Gastrocnemius medialis (tissue), 4 donors: Measurements from ENCODE around the gene CNNM4. TPM values are rescaled to one million over a fixed set of nuclear protein-coding genes. Genes with fewer than 3 reads are reported as not detected.
A peak's percentile ranks its signal among the peaks of the same experiment; 100 is the strongest.
"Not testable (repeated sequence)": the region's sequence is repeated elsewhere in the genome, so short reads cannot be mapped to it uniquely, and the experiment has no call there.

Source experiments
- ATAC-seq, 2 donors: fragments of 150-250 bp; one replicate each; pipeline ENCODE4 v1.9.1; 2016
- DNase-seq, 2 donors: peaks; one replicate each; pipeline ENCODE4 v3.0.0-alpha.2; 2019
- H3K27ac ChIP-seq, 4 donors: fragments of 200-600 bp; sonication (generic); 1 replicate in 1 of 4; 2 replicates in 3 of 4; pipeline ENCODE4 v1.5.1; 2016 to 2018; ENCODE audit warnings: mild to moderate bottlenecking in 2 of 4, moderate library complexity in 1 of 4
- H3K27me3 ChIP-seq, 3 donors: fragments of 200-600 bp; sonication (generic) in 2 of 3; 1 replicate in 1 of 3; 2 replicates in 2 of 3; pipeline versions ENCODE4 v1.5.1 to v1.6.0; 2016 to 2019; ENCODE audit warnings: mild to moderate bottlenecking in 1 of 3, moderate library complexity in 1 of 3
- H3K36me3 ChIP-seq, 2 donors: fragments of 200-600 bp; sonication (generic) in 1 of 2; one replicate each; pipeline ENCODE4 v1.5.1; 2017 to 2018
- H3K4me1 ChIP-seq, 2 donors: fragments of 200-600 bp; sonication (generic) in 1 of 2; one replicate each; pipeline ENCODE4 v1.5.1; 2016 to 2017; ENCODE audit warnings: mild to moderate bottlenecking in 2 of 2
- H3K4me3 ChIP-seq, 4 donors: fragments of 200-600 bp; sonication (generic) in 3 of 4; 1 replicate in 1 of 4; 2 replicates in 3 of 4; pipeline ENCODE4 v1.5.1; 2016 to 2019; ENCODE audit warnings: mild to moderate bottlenecking in 2 of 4
- H3K9me3 ChIP-seq, 3 donors: fragments of 200-600 bp; sonication (generic) in 2 of 3; 1 replicate in 1 of 3; 2 replicates in 2 of 3; pipeline ENCODE4 v1.5.1; 2016 to 2019
- POLR2A ChIP-seq, 2 donors: fragments of 450-650 bp; IDR thresholded peaks; one replicate each; pipeline ENCODE4 v1.6.1; 2017; ENCODE audit warnings: antibody characterized with exemption in 2 of 2, mild to moderate bottlenecking in 2 of 2, moderate library complexity in 2 of 2
- in situ Hi-C, 4 donors: fragments of 200-750 bp; cut with MboI; loops; one replicate each; pipeline versions ENCODE4 v1.15.0 to v1.8.0; 2017; ENCODE audit warnings: low sequenced_read_pairs in 4 of 4
- intact Hi-C: fragments of 100-400 bp; cut with DNase I; formaldehyde crosslinking; loops from one replicate; pipeline ENCODE4 v1.15.1; 2023; ENCODE audit warnings: low total_unique reads
- total RNA-seq, 4 donors: library from RNA; depleted of rRNA; stranded (reverse); fragments of >200 nt; gene quantifications; one replicate each; pipeline versions ENCODE4 v1.1.0 to v1.2.3, GENCODE V29; 2016
- TF ChIP-seq, protein P1 (sequence below), 5 experiments: fragments of 450-650 bp in 3 of 5; fragments of 200-600 bp in 2 of 5; sonication (generic) in 2 of 5; IDR thresholded peaks in 4 of 5; conservative IDR thresholded peaks in 1 of 5; 1 replicate in 4 of 5; 2 replicates in 1 of 5; pipeline ENCODE4 v1.5.1; 2016 to 2019; ENCODE audit warnings: antibody characterized with exemption in 5 of 5, mild to moderate bottlenecking in 3 of 5, moderate library complexity in 3 of 5

The CNNM4 gene
- total RNA-seq, 4 donors from 2014 or later: 5.4 to 20.1 (median 9.1) TPM

DNA sequence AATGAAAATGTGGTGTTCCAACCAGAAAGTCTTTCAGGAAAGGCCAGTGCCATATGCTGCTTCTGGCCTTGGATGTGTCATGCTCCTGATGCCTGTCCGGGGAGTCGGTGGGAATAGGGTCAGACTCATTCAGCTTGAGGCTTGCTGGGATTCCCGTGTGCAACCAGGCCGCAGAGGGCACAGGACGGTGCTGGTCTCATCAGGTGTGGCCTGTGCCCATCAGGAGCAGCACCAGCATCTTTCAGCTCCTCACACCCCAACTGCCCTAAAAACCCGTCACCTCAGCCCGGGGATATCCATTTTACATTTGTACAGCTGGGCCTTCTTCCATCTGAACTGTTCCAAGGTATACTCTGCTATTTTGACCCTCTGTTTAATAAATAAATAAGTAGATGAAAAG is 42.0 kb downstream of the CNNM4 start:
- DNase-seq (no peak), ATAC-seq (no peak)
- H3K4me3 ChIP-seq: no peak overlapping the region
- in situ Hi-C loops: no loop called here
- no peak for TF ChIP-seq POLR2A (IDR thresholded peaks at IDR 0.05)
- TF ChIP-seq, protein P1, sequence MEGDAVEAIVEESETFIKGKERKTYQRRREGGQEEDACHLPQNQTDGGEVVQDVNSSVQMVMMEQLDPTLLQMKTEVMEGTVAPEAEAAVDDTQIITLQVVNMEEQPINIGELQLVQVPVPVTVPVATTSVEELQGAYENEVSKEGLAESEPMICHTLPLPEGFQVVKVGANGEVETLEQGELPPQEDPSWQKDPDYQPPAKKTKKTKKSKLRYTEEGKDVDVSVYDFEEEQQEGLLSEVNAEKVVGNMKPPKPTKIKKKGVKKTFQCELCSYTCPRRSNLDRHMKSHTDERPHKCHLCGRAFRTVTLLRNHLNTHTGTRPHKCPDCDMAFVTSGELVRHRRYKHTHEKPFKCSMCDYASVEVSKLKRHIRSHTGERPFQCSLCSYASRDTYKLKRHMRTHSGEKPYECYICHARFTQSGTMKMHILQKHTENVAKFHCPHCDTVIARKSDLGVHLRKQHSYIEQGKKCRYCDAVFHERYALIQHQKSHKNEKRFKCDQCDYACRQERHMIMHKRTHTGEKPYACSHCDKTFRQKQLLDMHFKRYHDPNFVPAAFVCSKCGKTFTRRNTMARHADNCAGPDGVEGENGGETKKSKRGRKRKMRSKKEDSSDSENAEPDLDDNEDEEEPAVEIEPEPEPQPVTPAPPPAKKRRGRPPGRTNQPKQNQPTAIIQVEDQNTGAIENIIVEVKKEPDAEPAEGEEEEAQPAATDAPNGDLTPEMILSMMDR (IDR thresholded peaks at IDR 0.05 in 4 of 5, conservative IDR thresholded peaks at IDR 0.05 in 1 of 5): no peak
- H3K9me3 ChIP-seq: no peaks in the 10 kb centered on the region
- no peaks in the 10 kb centered on the region for H3K27me3 ChIP-seq
- H3K4me1 ChIP-seq: peaks cover 6 to 8% of the 10 kb centered on the region in 2 donors
- intact Hi-C loops: loop anchor here (5.0 kb wide), 2 partner anchors 60 to 255 kb away; partner anchors contain the start of gene LMAN2L
- peaks cover 0 to 16% of the 10 kb centered on the region in 2 donors for H3K36me3 ChIP-seq
- H3K27ac ChIP-seq: no peak overlapping the region

DNA sequence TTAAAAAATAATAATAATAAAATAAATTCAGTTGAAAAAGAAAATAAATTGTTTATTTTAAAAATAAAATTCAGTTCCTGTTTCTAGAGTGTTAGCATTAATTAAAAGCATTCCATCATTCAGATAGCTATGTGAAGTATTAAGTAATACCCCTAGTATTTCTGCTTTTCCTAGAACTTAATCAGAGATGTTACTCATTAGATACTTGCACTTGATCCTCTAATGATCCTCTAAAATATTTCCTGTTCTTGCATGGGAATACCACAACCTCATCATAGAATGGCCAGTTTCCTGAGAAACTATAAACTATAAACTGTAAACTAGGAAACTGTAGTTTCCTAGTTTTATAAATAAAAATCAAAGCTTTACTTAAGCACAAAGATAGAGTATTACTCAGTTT is 44.3 kb downstream of the CNNM4 start:
- intact Hi-C loops (loop anchor here (5.0 kb wide), 2 partner anchors 63 to 258 kb away; partner anchors contain the start of gene LMAN2L), in situ Hi-C loops (no loop called here)
- Histone ChIP-seq H3K27ac (no peak overlapping the region), H3K4me3 (no peak overlapping the region), H3K27me3 (no peaks in the 10 kb centered on the region), H3K9me3 (no peaks in the 10 kb centered on the region), H3K36me3 (no peaks in the 10 kb centered on the region), H3K4me1 (peaks cover 4 to 6% of the 10 kb centered on the region in 2 donors)
- DNase-seq (no peak), ATAC-seq (no peak)
- TF ChIP-seq POLR2A (IDR thresholded peaks at IDR 0.05): no peak
- TF ChIP-seq, protein P1 (IDR thresholded peaks at IDR 0.05 in 4 of 5, conservative IDR thresholded peaks at IDR 0.05 in 1 of 5): no peak

DNA sequence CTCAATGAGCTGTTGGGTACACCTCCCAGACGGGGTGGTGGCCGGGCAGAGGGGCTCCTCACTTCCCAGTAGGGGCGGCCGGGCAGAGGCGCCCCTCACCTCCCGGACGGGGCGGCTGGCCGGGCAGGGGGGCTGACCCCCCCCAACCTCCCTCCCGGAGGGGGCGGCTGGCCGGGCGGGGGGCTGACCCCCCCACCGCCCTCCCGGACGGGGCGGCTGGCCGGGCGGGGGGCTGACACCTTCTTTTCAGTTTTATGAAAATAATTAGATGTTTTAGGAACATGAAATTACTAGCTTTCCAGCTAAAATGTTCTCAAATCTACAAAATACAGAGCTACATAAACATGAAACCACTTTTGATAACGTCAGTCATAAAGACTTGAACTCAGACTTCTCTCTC is 45.2 kb downstream of the CNNM4 start:
- H3K27me3 ChIP-seq, H3K4me3 ChIP-seq, H3K36me3 ChIP-seq, H3K4me1 ChIP-seq, intact Hi-C loops, H3K27ac ChIP-seq, in situ Hi-C loops, H3K9me3 ChIP-seq, DNase-seq, ATAC-seq: not testable (repeated sequence)

DNA sequence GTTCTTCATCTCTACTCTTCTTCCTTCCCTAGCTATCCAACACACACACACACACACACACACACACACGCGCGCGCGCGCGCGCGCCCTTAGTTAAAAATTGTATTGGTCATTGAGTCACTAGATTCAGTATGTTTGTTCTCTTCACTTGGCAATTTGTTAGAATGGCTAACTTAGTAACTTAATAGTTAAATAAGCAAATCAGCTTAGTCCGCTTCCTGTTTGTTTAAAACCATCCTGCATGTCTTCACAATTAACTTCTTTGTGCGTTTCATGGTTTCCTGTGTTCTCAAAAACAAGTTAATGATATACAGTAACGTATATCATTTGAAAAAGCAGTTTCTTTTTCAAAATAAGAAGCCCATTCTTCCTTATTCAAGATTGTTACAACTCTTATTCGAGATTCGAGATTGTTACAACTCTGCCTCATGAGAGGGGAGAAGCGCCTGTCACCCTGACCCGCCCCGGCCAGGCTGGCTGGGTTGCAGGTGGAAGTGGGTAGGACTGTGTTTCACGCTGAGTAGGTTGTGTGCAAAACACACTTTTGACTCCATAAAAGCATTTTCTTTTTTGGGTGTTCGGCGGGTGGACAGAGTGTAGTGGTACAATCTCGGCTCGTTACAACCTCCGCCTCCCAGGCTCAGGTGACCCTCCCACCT is 45.9 kb downstream of the CNNM4 start:
- Histone ChIP-seq H3K27me3 (no peaks in the 10 kb centered on the region), H3K36me3 (no peaks in the 10 kb centered on the region), H3K4me3 (no peak overlapping the region), H3K27ac (no peak overlapping the region), H3K4me1 (peaks cover 4 to 9% of the 10 kb centered on the region in 2 donors), H3K9me3 (no peaks in the 10 kb centered on the region)
- in situ Hi-C loops: no loop called here
- no peak for TF ChIP-seq POLR2A (IDR thresholded peaks at IDR 0.05)
- TF ChIP-seq, protein P1 (IDR thresholded peaks at IDR 0.05 in 4 of 5, conservative IDR thresholded peaks at IDR 0.05 in 1 of 5): no peak
- intact Hi-C loops: no loop called here
- DNase-seq: peak in 1 of 2 donors; percentile 9
- ATAC-seq: no peak

DNA sequence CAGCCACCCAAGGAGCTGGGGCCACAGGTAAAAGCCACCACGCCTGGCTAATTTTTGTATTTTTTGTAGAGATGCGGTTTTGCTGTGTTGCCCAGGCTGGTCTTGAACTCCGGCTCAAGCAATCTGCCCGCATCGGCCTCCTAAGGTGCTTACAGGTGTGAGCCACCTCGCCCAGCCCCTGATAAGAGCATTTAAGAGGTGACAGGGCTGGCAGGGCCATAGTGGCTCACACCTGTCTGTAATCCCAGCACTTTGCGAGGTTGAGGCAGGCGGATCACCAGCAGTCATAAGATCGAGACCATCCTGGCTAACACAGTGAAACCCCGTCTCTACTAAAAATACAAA is 46.4 kb downstream of the CNNM4 start:
- ATAC-seq: no peak
- Histone ChIP-seq H3K4me1 (peaks cover 9 to 10% of the 10 kb centered on the region in 2 donors), H3K27me3 (no peaks in the 10 kb centered on the region), H3K36me3 (no peaks in the 10 kb centered on the region), H3K4me3 (no peak overlapping the region), H3K9me3 (no peaks in the 10 kb centered on the region), H3K27ac (no peak overlapping the region)
- in situ Hi-C loops: no loop called here
- TF ChIP-seq, protein P1 (IDR thresholded peaks at IDR 0.05 in 4 of 5, conservative IDR thresholded peaks at IDR 0.05 in 1 of 5): no peak
- TF ChIP-seq POLR2A (IDR thresholded peaks at IDR 0.05): no peak
- intact Hi-C loops: no loop called here
- no peak for DNase-seq
